ENCODE data around the gene GCDH. TPM values are rescaled to one million over a fixed set of nuclear protein-coding genes. Genes with fewer than 3 reads are reported as not detected.

The GCDH gene
- total RNA-seq, 1 experiment from 2014 or later: 53.2 TPM

DNA sequence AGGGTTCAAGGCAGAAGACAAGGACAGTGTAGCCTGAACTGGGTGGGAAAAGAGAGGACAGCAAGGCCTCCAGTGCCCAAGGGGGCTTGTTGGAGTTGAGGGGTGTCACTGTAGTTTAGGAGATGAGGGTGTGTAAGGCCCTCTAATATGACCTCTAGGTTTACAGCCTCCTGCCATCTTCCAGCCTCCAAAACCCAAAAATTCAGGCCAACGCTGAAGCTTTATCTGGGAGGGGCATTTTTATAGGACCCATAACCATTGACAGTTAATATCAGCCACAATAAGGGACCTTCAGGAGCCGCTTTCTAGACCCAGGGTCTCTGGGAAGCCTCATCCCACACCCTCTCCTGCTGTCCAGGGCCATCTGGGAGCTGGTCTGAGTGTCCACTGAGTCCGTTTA lies 6.8 kb upstream of the GCDH start:
- H4K5ac ChIP-seq (ENCODE audit: insufficient read length, low read depth, low read length): no peak overlapping the region
- no peak overlapping the region for H2AK5ac ChIP-seq (ENCODE audit: insufficient read length, low read length)
- Mint-ChIP-seq H3K36me3 (ENCODE audit: insufficient read depth in 1 of 3, low read depth in 3 of 3) (peaks cover 0 to 6% (median 4%) of the 10 kb centered on the region in 3 experiments; a peak in 3 of 7 replicates), H3K4me1 (peaks cover 13 to 17% of the 10 kb centered on the region in 2 experiments), H3K27ac (no peak overlapping the region), H3K27me3 (ENCODE audit: low read depth) (peaks cover 54% of the 10 kb centered on the region), H3K4me3 (no peak overlapping the region; a peak in 1 of 5 replicates), H3K9me3 (peaks cover 16% of the 10 kb centered on the region in 2 experiments)
- H2BK12ac ChIP-seq (ENCODE audit: insufficient read length, low read depth, low read length): no peak overlapping the region
- H3K79me2 ChIP-seq (ENCODE audit: insufficient read depth, low read length): no peaks in the 10 kb centered on the region
- no peak overlapping the region for H3K9ac ChIP-seq (ENCODE audit: extremely low read depth, insufficient read length, low read length)
- H3K4ac ChIP-seq (ENCODE audit: low read depth, low read length): no peak overlapping the region
- peaks cover 6% of the 10 kb centered on the region for H3K23me2 ChIP-seq (ENCODE audit: insufficient read length, low read depth, low read length, poor library complexity, severe bottlenecking)
- no peak overlapping the region for H3K27ac ChIP-seq (ENCODE audit: insufficient read length, low read depth, low read length)
- no peak overlapping the region for H2BK20ac ChIP-seq (ENCODE audit: low read depth, low read length, poor library complexity, severe bottlenecking)
- no peak overlapping the region for H3K56ac ChIP-seq (ENCODE audit: insufficient read length, low read depth, low read length)
- H3K14ac ChIP-seq (ENCODE audit: insufficient read depth, low read length): no peak overlapping the region
- no peaks in the 10 kb centered on the region for H3K9me3 ChIP-seq (ENCODE audit: control insufficient read depth, low read depth, low read length)
- no peak overlapping the region for H3T11ph ChIP-seq (ENCODE audit: low read length)
- 0 out of 2 replicates have a peak, but pooled peaks cover 1% of the 10 kb centered on the region for H3K27me3 ChIP-seq (ENCODE audit: insufficient read depth, low read length)
- H3K23ac ChIP-seq (ENCODE audit: insufficient read length, low read depth, low read length): no peak overlapping the region
- H2AFZ ChIP-seq (ENCODE audit: low read length): no peak overlapping the region
- H2BK15ac ChIP-seq (ENCODE audit: low read depth, low read length): no peak overlapping the region
- H2BK120ac ChIP-seq (ENCODE audit: low read depth, low read length, poor library complexity, severe bottlenecking): no peak overlapping the region
- H3K79me1 ChIP-seq (ENCODE audit: insufficient read depth, low read depth, low read length, poor library complexity, severe bottlenecking): no peaks in the 10 kb centered on the region
- TF ChIP-seq, protein P1, sequence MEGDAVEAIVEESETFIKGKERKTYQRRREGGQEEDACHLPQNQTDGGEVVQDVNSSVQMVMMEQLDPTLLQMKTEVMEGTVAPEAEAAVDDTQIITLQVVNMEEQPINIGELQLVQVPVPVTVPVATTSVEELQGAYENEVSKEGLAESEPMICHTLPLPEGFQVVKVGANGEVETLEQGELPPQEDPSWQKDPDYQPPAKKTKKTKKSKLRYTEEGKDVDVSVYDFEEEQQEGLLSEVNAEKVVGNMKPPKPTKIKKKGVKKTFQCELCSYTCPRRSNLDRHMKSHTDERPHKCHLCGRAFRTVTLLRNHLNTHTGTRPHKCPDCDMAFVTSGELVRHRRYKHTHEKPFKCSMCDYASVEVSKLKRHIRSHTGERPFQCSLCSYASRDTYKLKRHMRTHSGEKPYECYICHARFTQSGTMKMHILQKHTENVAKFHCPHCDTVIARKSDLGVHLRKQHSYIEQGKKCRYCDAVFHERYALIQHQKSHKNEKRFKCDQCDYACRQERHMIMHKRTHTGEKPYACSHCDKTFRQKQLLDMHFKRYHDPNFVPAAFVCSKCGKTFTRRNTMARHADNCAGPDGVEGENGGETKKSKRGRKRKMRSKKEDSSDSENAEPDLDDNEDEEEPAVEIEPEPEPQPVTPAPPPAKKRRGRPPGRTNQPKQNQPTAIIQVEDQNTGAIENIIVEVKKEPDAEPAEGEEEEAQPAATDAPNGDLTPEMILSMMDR (conservative IDR thresholded peaks at IDR 0.05): no peak
- no CpG with 5 or more reads among the region's 3 CpGs for WGBS (ENCODE audit: extremely low coverage, insufficient read length, low lambda C conversion rate)
- no peak overlapping the region for H2BK5ac ChIP-seq (ENCODE audit: insufficient read length, low read length)
- H3K18ac ChIP-seq (ENCODE audit: insufficient read length, low read depth, low read length): no peak overlapping the region
- DNase-seq: no peak
- no peak overlapping the region for H4K91ac ChIP-seq (ENCODE audit: insufficient read length, low read depth, low read length)
- no peak overlapping the region for H4K8ac ChIP-seq (replicated peaks; ENCODE audit: insufficient read length, low read depth, low read length)
- no peaks in the 10 kb centered on the region for H3K4me1 ChIP-seq (ENCODE audit: insufficient read depth, low read length)
- H4K20me1 ChIP-seq (ENCODE audit: control insufficient read depth, insufficient read depth, insufficient read length): no peaks in the 10 kb centered on the region
- peak overlapping the region; percentile 79 for H3K4me2 ChIP-seq (ENCODE audit: insufficient read depth, insufficient read length, low read length)

Data from H9 (cell line).